SK-N-MC (cell line): ENCODE measurements around the gene DLEU7.

ENCODE experiments used
- EZH2 ChIP-seq: fragments of 200-600 bp; sonication (generic); IDR thresholded peaks from one replicate; pipeline ENCODE4 v1.6.1; 2017; ENCODE audit warnings: antibody characterized with exemption
- FOXP2 ChIP-seq: optimal IDR thresholded peaks from 2 replicates; pipeline ENCODE3; 2011; ENCODE audit warnings: mild to moderate bottlenecking, moderate library complexity; ENCODE audit not compliant: insufficient read depth; ENCODE audit errors: extremely low read length, control extremely low read depth
- POLR2AphosphoS5 ChIP-seq: IDR thresholded peaks from 2 replicates; pipeline ENCODE4 v1.6.1; 2012; ENCODE audit warnings: mild to moderate bottlenecking, low read depth, low read length, borderline replicate concordance

- TF ChIP-seq POLR2AphosphoS5 (no peak), EZH2 (no peak), FOXP2 (no peak)
Measured at GRCh38 chr13:50809133-50810090, 34.1 kb downstream of the DLEU7 start.
